ENCODE results near the gene CTSA. TPM values are rescaled to one million over a fixed set of nuclear protein-coding genes. Genes with fewer than 3 reads are reported as not detected.

The CTSA gene
- total and polyA plus RNA-seq, 4 experiments from 2014 or later = 102 to 165 (median 123) TPM

- CTCF ChIA-PET (ENCODE audit: partially characterized antibody) = interaction anchor here (0.6 kb wide), 1 partner anchor 112 kb away, joined by 3 read pairs; no protein-coding TSS in a partner anchor
- Mint-ChIP-seq H3K27ac (peak overlapping the region in 2 of 7 donors; percentile 6 to 12), H3K27me3 (no peaks in the 10 kb centered on the region)
Observed at GRCh38 chr20:45848969-45849582, 42.1 kb upstream of the CTSA start.

GRCh38 chr20:45850238-45850637 lies 40.9 kb upstream of the CTSA start:
- peak overlapping the region in 1 of 8 donors; percentile 6 for H3K4me3 Mint-ChIP-seq
- peaks cover 7 to 33% (median 9%) of the 10 kb centered on the region in 4 donors for H3K4me1 Mint-ChIP-seq
- Histone ChIP-seq H3K4me3 (ENCODE audit: low read length in 2 of 2) (no peak overlapping the region), H3K27ac (ENCODE audit: low read depth, low read length) (no peak overlapping the region), H3K36me3 (ENCODE audit: insufficient read depth, low read length) (peaks cover 47% of the 10 kb centered on the region), H3K4me1 (ENCODE audit: insufficient read depth, low read length) (peaks cover 11% of the 10 kb centered on the region), H3K27me3 (ENCODE audit: insufficient read depth, low read length) (no peaks in the 10 kb centered on the region), H3K9me3 (ENCODE audit: control insufficient read depth in 1 of 2, low read length in 2 of 2) (no peaks in the 10 kb centered on the region)
- H3K9me3 Mint-ChIP-seq = no peaks in the 10 kb centered on the region
- peaks cover 36 to 52% of the 10 kb centered on the region in 2 donors for H3K36me3 Mint-ChIP-seq
- intact Hi-C loops (cut with micrococcal nuclease) = loop anchor here (10.0 kb wide), 1 partner anchor 55 kb away; the partner anchor contains the start of genes DNTTIP1 and WFDC3
- ChIA-PET CTCF (ENCODE audit: partially characterized antibody) (no interaction called here), POLR2A (ENCODE audit: partially characterized antibody) (interaction anchor here (1.3 kb wide), 1 partner anchor 31 kb away, joined by 6 read pairs; the partner anchor contains the start of gene ZSWIM1)
- DNase-seq = no peak
- no peaks in the 10 kb centered on the region for H3K27me3 Mint-ChIP-seq
- H3K27ac Mint-ChIP-seq = peak overlapping the region in 2 of 7 donors; percentile 18 to 66

More at GRCh38 chr20:45848969-45849582, 42.1 kb upstream of the CTSA start:
- H3K9me3 Mint-ChIP-seq = no peaks in the 10 kb centered on the region
- no peaks in the 10 kb centered on the region for H3K27me3 ChIP-seq (ENCODE audit: insufficient read depth, low read length)
- H3K36me3 Mint-ChIP-seq = peaks cover 42 to 56% of the 10 kb centered on the region in 2 donors
- H3K4me1 ChIP-seq (ENCODE audit: insufficient read depth, low read length) = no peaks in the 10 kb centered on the region
- peaks cover 48% of the 10 kb centered on the region for H3K36me3 ChIP-seq (ENCODE audit: insufficient read depth, low read length)
- H3K9me3 ChIP-seq (ENCODE audit: control insufficient read depth in 1 of 2, low read length in 2 of 2) = no peaks in the 10 kb centered on the region
- no peak overlapping the region for H3K27ac ChIP-seq (ENCODE audit: low read depth, low read length)
- DNase-seq = no peak
- no peak overlapping the region for H3K4me3 Mint-ChIP-seq
- POLR2A ChIA-PET (ENCODE audit: partially characterized antibody) = interaction anchor here (1.3 kb wide), 1 partner anchor 32 kb away, joined by 6 read pairs; the partner anchor contains the start of gene ZSWIM1
- H3K4me1 Mint-ChIP-seq = peaks cover 2 to 22% (median 6%) of the 10 kb centered on the region in 4 donors
- no peak overlapping the region for H3K4me3 ChIP-seq (ENCODE audit: low read length in 2 of 2)
- intact Hi-C loops (cut with micrococcal nuclease) = no loop called here

GRCh38 chr20:45850926-45851325 lies 40.2 kb upstream of the CTSA start:
- H3K4me1 ChIP-seq (ENCODE audit: insufficient read depth, low read length) = peaks cover 16% of the 10 kb centered on the region
- no peak overlapping the region for H3K27ac ChIP-seq (ENCODE audit: low read depth, low read length)
- Mint-ChIP-seq H3K27me3 (no peaks in the 10 kb centered on the region), H3K9me3 (no peaks in the 10 kb centered on the region), H3K36me3 (peaks cover 36 to 47% of the 10 kb centered on the region in 2 donors), H3K4me1 (peaks cover 8 to 38% (median 13%) of the 10 kb centered on the region in 4 donors), H3K4me3 (no peak overlapping the region), H3K27ac (no peak overlapping the region)
- no peak for DNase-seq
- ChIA-PET POLR2A (ENCODE audit: partially characterized antibody) (interaction anchor here (0.8 to 1.4 kb wide), 2 partner anchors 17 to 84 kb away, joined by 4 to 5 read pairs; partner anchors contain the start of gene PCIF1), CTCF (ENCODE audit: partially characterized antibody) (no interaction called here)
- no peaks in the 10 kb centered on the region for H3K27me3 ChIP-seq (ENCODE audit: insufficient read depth, low read length)
- intact Hi-C loops (cut with micrococcal nuclease) = loop anchor here (10.0 kb wide), 1 partner anchor 56 kb away; the partner anchor contains the start of genes DNTTIP1 and WFDC3
- no peak overlapping the region for H3K4me3 ChIP-seq (ENCODE audit: low read length in 2 of 2)
- H3K9me3 ChIP-seq (ENCODE audit: control insufficient read depth in 1 of 2, low read length in 2 of 2) = no peaks in the 10 kb centered on the region
- H3K36me3 ChIP-seq (ENCODE audit: insufficient read depth, low read length) = peaks cover 42% of the 10 kb centered on the region

GRCh38 chr20:45851501-45851900 lies 39.6 kb upstream of the CTSA start:
- Histone ChIP-seq H3K36me3 (ENCODE audit: insufficient read depth, low read length) (peaks cover 39% of the 10 kb centered on the region), H3K27me3 (ENCODE audit: insufficient read depth, low read length) (no peaks in the 10 kb centered on the region), H3K4me3 (ENCODE audit: low read length in 2 of 2) (no peak overlapping the region), H3K9me3 (ENCODE audit: control insufficient read depth in 1 of 2, low read length in 2 of 2) (no peaks in the 10 kb centered on the region), H3K27ac (ENCODE audit: low read depth, low read length) (no peak overlapping the region), H3K4me1 (ENCODE audit: insufficient read depth, low read length) (peaks cover 22% of the 10 kb centered on the region)
- Mint-ChIP-seq H3K4me1 (peaks cover 9 to 44% (median 17%) of the 10 kb centered on the region in 4 donors), H3K9me3 (no peaks in the 10 kb centered on the region), H3K27me3 (no peaks in the 10 kb centered on the region), H3K27ac (no peak overlapping the region), H3K4me3 (no peak overlapping the region), H3K36me3 (peaks cover 33 to 41% of the 10 kb centered on the region in 2 donors)
- ChIA-PET CTCF (ENCODE audit: partially characterized antibody) (no interaction called here), POLR2A (ENCODE audit: partially characterized antibody) (interaction anchor here (0.6 to 1.4 kb wide), 3 partner anchors 13 to 83 kb away, joined by 3 to 5 read pairs (median 4); partner anchors contain the start of gene PCIF1)
- no peak for DNase-seq
- intact Hi-C loops (cut with micrococcal nuclease) = loop anchor here (10.0 kb wide), 1 partner anchor 57 kb away; the partner anchor contains the start of genes DNTTIP1 and WFDC3

GRCh38 chr20:45852326-45852725 lies 38.8 kb upstream of the CTSA start:
- DNase-seq = no peak
- H3K9me3 ChIP-seq (ENCODE audit: control insufficient read depth in 1 of 2, low read length in 2 of 2) = no peaks in the 10 kb centered on the region
- Mint-ChIP-seq H3K27me3 (no peaks in the 10 kb centered on the region), H3K4me3 (no peak overlapping the region), H3K9me3 (no peaks in the 10 kb centered on the region), H3K36me3 (peaks cover 33 to 37% of the 10 kb centered on the region in 2 donors), H3K4me1 (peaks cover 10 to 52% (median 23%) of the 10 kb centered on the region in 4 donors), H3K27ac (no peak overlapping the region)
- peaks cover 35% of the 10 kb centered on the region for H3K36me3 ChIP-seq (ENCODE audit: insufficient read depth, low read length)
- intact Hi-C loops (cut with micrococcal nuclease) = loop anchor here (10.0 kb wide), 1 partner anchor 58 kb away; the partner anchor contains the start of genes DNTTIP1 and WFDC3
- no peak overlapping the region for H3K27ac ChIP-seq (ENCODE audit: low read depth, low read length)
- no peaks in the 10 kb centered on the region for H3K27me3 ChIP-seq (ENCODE audit: insufficient read depth, low read length)
- ChIA-PET CTCF (ENCODE audit: partially characterized antibody) (interaction anchor here (0.9 to 1.0 kb wide), 2 partner anchors 28 to 39 kb away, joined by 3 read pairs; no protein-coding TSS in a partner anchor), POLR2A (ENCODE audit: partially characterized antibody) (interaction anchor here (0.6 kb wide), 1 partner anchor 14 kb away, joined by 3 read pairs; no protein-coding TSS in a partner anchor)
- H3K4me3 ChIP-seq (ENCODE audit: low read length in 2 of 2) = no peak overlapping the region
- peaks cover 24% of the 10 kb centered on the region for H3K4me1 ChIP-seq (ENCODE audit: insufficient read depth, low read length)

- Histone ChIP-seq H3K4me3 (ENCODE audit: low read length in 2 of 2) (no peak overlapping the region), H3K27ac (ENCODE audit: low read depth, low read length) (no peak overlapping the region), H3K27me3 (ENCODE audit: insufficient read depth, low read length) (no peaks in the 10 kb centered on the region), H3K4me1 (ENCODE audit: insufficient read depth, low read length) (peaks cover 30% of the 10 kb centered on the region), H3K9me3 (ENCODE audit: control insufficient read depth in 1 of 2, low read length in 2 of 2) (no peaks in the 10 kb centered on the region), H3K36me3 (ENCODE audit: insufficient read depth, low read length) (peaks cover 30% of the 10 kb centered on the region)
- ChIA-PET CTCF (ENCODE audit: partially characterized antibody) (no interaction called here), POLR2A (ENCODE audit: partially characterized antibody) (no interaction called here)
- DNase-seq = no peak
- Mint-ChIP-seq H3K36me3 (peaks cover 28 to 33% of the 10 kb centered on the region in 2 donors), H3K27ac (no peak overlapping the region), H3K4me3 (no peak overlapping the region), H3K4me1 (peaks cover 19 to 62% (median 31%) of the 10 kb centered on the region in 4 donors), H3K27me3 (no peaks in the 10 kb centered on the region), H3K9me3 (no peaks in the 10 kb centered on the region)
- intact Hi-C loops (cut with micrococcal nuclease) = loop anchor here (10.0 kb wide), 1 partner anchor 59 kb away; the partner anchor contains the start of genes DNTTIP1 and WFDC3
Observed at GRCh38 chr20:45853484-45853883, 37.7 kb upstream of the CTSA start.
